Measurements from ENCODE around the gene MYH11. TPM values are rescaled to one million over a fixed set of nuclear protein-coding genes. Genes with fewer than 3 reads are reported as not detected.

MYH11 gene
- total RNA-seq, 1 donor from 2014 or later, result 0.04 TPM

- H3K27me3 ChIP-seq (ENCODE audit: control insufficient read depth, insufficient read depth, low read length), result no peaks in the 10 kb centered on the region
- no peak overlapping the region for H3K4me3 ChIP-seq (ENCODE audit: low read depth, low read length)
- H3K36me3 ChIP-seq (ENCODE audit: control insufficient read depth, insufficient read depth, low read length), result no peaks in the 10 kb centered on the region
- TF ChIP-seq CTCF (IDR thresholded peaks at IDR 0.05; ENCODE audit: insufficient read depth, low read length, poor library complexity, severe bottlenecking), result no peak
- DNase-seq (ENCODE audit: low read depth), result no peak
Measured at GRCh38 chr16:15725641-15726240, 131.1 kb downstream of the MYH11 start.

- TF ChIP-seq CTCF (IDR thresholded peaks at IDR 0.05; ENCODE audit: insufficient read depth, low read length, poor library complexity, severe bottlenecking), result no peak
- Histone ChIP-seq H3K27me3 (ENCODE audit: control insufficient read depth, insufficient read depth, low read length) (no peaks in the 10 kb centered on the region), H3K4me3 (ENCODE audit: low read depth, low read length) (no peak overlapping the region), H3K36me3 (ENCODE audit: control insufficient read depth, insufficient read depth, low read length) (no peaks in the 10 kb centered on the region)
- no peak for DNase-seq (ENCODE audit: low read depth)
Measured at GRCh38 chr16:15723808-15724207, 133.0 kb downstream of the MYH11 start.

GRCh38 chr16:15721018-15721417, 135.8 kb downstream of the MYH11 start:
- H3K36me3 ChIP-seq (ENCODE audit: control insufficient read depth, insufficient read depth, low read length), result no peaks in the 10 kb centered on the region
- no peak for DNase-seq (ENCODE audit: low read depth)
- TF ChIP-seq CTCF (IDR thresholded peaks at IDR 0.05; ENCODE audit: insufficient read depth, low read length, poor library complexity, severe bottlenecking), result no peak
- H3K27me3 ChIP-seq (ENCODE audit: control insufficient read depth, insufficient read depth, low read length), result no peaks in the 10 kb centered on the region
- no peak overlapping the region for H3K4me3 ChIP-seq (ENCODE audit: low read depth, low read length)

GRCh38 chr16:15716694-15717447, 140.0 kb downstream of the MYH11 start:
- TF ChIP-seq CTCF (IDR thresholded peaks at IDR 0.05; ENCODE audit: insufficient read depth, low read length, poor library complexity, severe bottlenecking), result no peak
- H3K36me3 ChIP-seq (ENCODE audit: control insufficient read depth, insufficient read depth, low read length), result no peaks in the 10 kb centered on the region
- no peak overlapping the region for H3K4me3 ChIP-seq (ENCODE audit: low read depth, low read length)
- DNase-seq (ENCODE audit: low read depth), result no peak
- no peaks in the 10 kb centered on the region for H3K27me3 ChIP-seq (ENCODE audit: control insufficient read depth, insufficient read depth, low read length)

- no peak for TF ChIP-seq CTCF (IDR thresholded peaks at IDR 0.05; ENCODE audit: insufficient read depth, low read length, poor library complexity, severe bottlenecking)
- DNase-seq (ENCODE audit: low read depth), result no peak
- Histone ChIP-seq H3K27me3 (ENCODE audit: control insufficient read depth, insufficient read depth, low read length) (no peaks in the 10 kb centered on the region), H3K4me3 (ENCODE audit: low read depth, low read length) (no peak overlapping the region), H3K36me3 (ENCODE audit: control insufficient read depth, insufficient read depth, low read length) (no peaks in the 10 kb centered on the region)
Measured at GRCh38 chr16:15715221-15715620, 141.6 kb downstream of the MYH11 start.
